Liver (tissue), 9 donors: ENCODE measurements around the gene PODXL2. TPM values are rescaled to one million over a fixed set of nuclear protein-coding genes. Genes with fewer than 3 reads are reported as not detected.
"Not testable (repeated sequence)": the region's sequence is repeated elsewhere in the genome, so short reads cannot be mapped to it uniquely, and the experiment has no call there.

Source experiments
- DNase-seq: peaks from one replicate; pipeline ENCODE4 v3.0.0-alpha.2; 2017; ENCODE audit warnings: low spot score
- H3K27ac ChIP-seq, 2 donors: one replicate each; pipeline ENCODE4 v1.7.0; 2013; ENCODE audit warnings: inconsistent platforms in 2 of 2, low read length in 2 of 2, control low read depth in 1 of 2, low read depth in 1 of 2, mild to moderate bottlenecking in 1 of 2
- H3K27me3 ChIP-seq, 4 donors: one replicate each; pipeline versions ENCODE4 v1.6.1 to v1.7.0; 2013; ENCODE audit warnings: low read length in 3 of 4, inconsistent platforms in 1 of 4, mild to moderate bottlenecking in 1 of 4, moderate library complexity in 1 of 4; ENCODE audit not compliant: control insufficient read depth in 4 of 4, insufficient read depth in 4 of 4
- H3K36me3 ChIP-seq, 4 donors: one replicate each; pipeline versions ENCODE4 v1.6.1 to v1.7.0; 2013; ENCODE audit warnings: low read length in 3 of 4, mild to moderate bottlenecking in 3 of 4, low read depth in 1 of 4, moderate library complexity in 1 of 4; ENCODE audit not compliant: control insufficient read depth in 4 of 4, insufficient read depth in 3 of 4
- H3K4me1 ChIP-seq, 4 donors: one replicate each; pipeline versions ENCODE4 v1.6.1 to v1.7.0; 2013; ENCODE audit warnings: low read length in 3 of 4, mild to moderate bottlenecking in 3 of 4, moderate library complexity in 1 of 4; ENCODE audit not compliant: control insufficient read depth in 4 of 4, insufficient read depth in 4 of 4
- H3K4me3 ChIP-seq, 3 donors: one replicate each; pipeline versions ENCODE4 v1.6.1 to v1.7.0; 2013; ENCODE audit warnings: low read length in 3 of 3, control low read depth in 1 of 3, low read depth in 1 of 3, mild to moderate bottlenecking in 1 of 3
- H3K9ac ChIP-seq, 2 donors: one replicate each; pipeline ENCODE4 v1.7.0; 2013; ENCODE audit warnings: low read length in 2 of 2, mild to moderate bottlenecking in 2 of 2, moderate library complexity in 2 of 2, control low read depth in 1 of 2, low read depth in 1 of 2
- H3K9me3 ChIP-seq, 4 donors: one replicate each; pipeline versions ENCODE4 v1.6.1 to v1.7.0; 2013; ENCODE audit warnings: low read length in 3 of 4; ENCODE audit not compliant: control insufficient read depth in 4 of 4
- EGR1 ChIP-seq, 2 donors: IDR thresholded peaks; 2 replicates each; pipeline ENCODE4 v1.6.1; 2016 to 2018; ENCODE audit warnings: antibody characterized with exemption in 2 of 2, low read depth in 2 of 2
- FOXA1 ChIP-seq: IDR thresholded peaks from 2 replicates; pipeline ENCODE4 v1.6.1; 2016; ENCODE audit warnings: antibody characterized with exemption
- FOXA2 ChIP-seq: IDR thresholded peaks from 2 replicates; pipeline ENCODE4 v1.6.1; 2016; ENCODE audit warnings: antibody characterized with exemption
- GABPA ChIP-seq, 2 donors: IDR thresholded peaks in 1 of 2; conservative IDR thresholded peaks in 1 of 2; 2 replicates each; pipeline ENCODE4 v1.6.1; 2016; ENCODE audit warnings: antibody characterized with exemption in 2 of 2, mild to moderate bottlenecking in 1 of 2, moderate library complexity in 1 of 2
- HNF4A ChIP-seq, 2 donors: conservative IDR thresholded peaks; 2 replicates each; pipeline ENCODE4 v1.6.1; 2016; ENCODE audit warnings: antibody characterized with exemption in 2 of 2, mild to moderate bottlenecking in 2 of 2
- HNF4G ChIP-seq: IDR thresholded peaks from 2 replicates; pipeline ENCODE4 v1.6.1; 2016; ENCODE audit warnings: antibody characterized with exemption
- JUND ChIP-seq, 2 donors: IDR thresholded peaks; 2 replicates each; pipeline ENCODE4 v1.6.1; 2016; ENCODE audit warnings: antibody characterized with exemption in 2 of 2
- NR2F2 ChIP-seq: IDR thresholded peaks from 2 replicates; pipeline ENCODE4 v1.6.1; 2016; ENCODE audit warnings: antibody characterized with exemption
- RAD21 ChIP-seq, 2 donors: IDR thresholded peaks; 2 replicates each; pipeline ENCODE4 v1.6.1; 2016; ENCODE audit warnings: antibody characterized with exemption in 2 of 2, mild to moderate bottlenecking in 2 of 2
- RXRA ChIP-seq, 2 donors: IDR thresholded peaks; 2 replicates each; pipeline ENCODE4 v1.6.1; 2017 to 2018; ENCODE audit warnings: antibody characterized with exemption in 2 of 2, mild to moderate bottlenecking in 1 of 2
- SP1 ChIP-seq: IDR thresholded peaks from 2 replicates; pipeline ENCODE4 v1.6.1; 2018; ENCODE audit warnings: antibody characterized with exemption, mild to moderate bottlenecking
- TAF1 ChIP-seq: conservative IDR thresholded peaks from 2 replicates; pipeline ENCODE4 v1.6.1; 2016; ENCODE audit warnings: antibody characterized with exemption, mild to moderate bottlenecking
- YY1 ChIP-seq: IDR thresholded peaks from 2 replicates; pipeline ENCODE4 v1.6.1; 2016; ENCODE audit warnings: antibody characterized with exemption, mild to moderate bottlenecking
- WGBS: extraction: QIAGEN DNeasy Blood & Tissue Kit; methylation state at CpG from one replicate; pipeline ENCODE4 v1.1.7; 2013; 5-methylcytosine and 5-hydroxymethylcytosine counted together
- polyA plus RNA-seq, 2 donors: library from polyadenylated mRNA; stranded (reverse) in 1 of 2; unstranded in 1 of 2; fragments of 200-250 nt in 1 of 2; fragments of >200 nt in 1 of 2; fragmentation: Nextera tagmentation in 1 of 2; extraction: Ambion mirVana in 1 of 2; gene quantifications; one replicate each; pipeline versions ENCODE4 v1.2.1 to v1.2.3, GENCODE V29; 2013 to 2015
- total RNA-seq, 2 donors: library from RNA; depleted of rRNA; stranded (reverse); fragments of >200 nt; gene quantifications; one replicate each; pipeline ENCODE4 v1.2.3, GENCODE V29; 2014
- TF ChIP-seq, protein P1 (sequence below): fragments of 150-350 bp; IDR thresholded peaks from 2 replicates; pipeline ENCODE4 v1.5.1; 2017; ENCODE audit warnings: improper control_type of control experiment, low read depth, low read length; ENCODE audit not compliant: missing input control
- TF ChIP-seq, protein P2 (sequence below): IDR thresholded peaks from 2 replicates; pipeline ENCODE4 v1.6.1; 2016; ENCODE audit warnings: antibody characterized with exemption, mild to moderate bottlenecking
- TF ChIP-seq, protein P3 (sequence below): IDR thresholded peaks from 2 replicates; pipeline ENCODE4 v1.6.1; 2016; ENCODE audit warnings: antibody characterized with exemption
- TF ChIP-seq, protein P4 (sequence below): IDR thresholded peaks from 2 replicates; pipeline ENCODE4 v1.6.1; 2016; ENCODE audit warnings: antibody characterized with exemption
- TF ChIP-seq, protein P5 (sequence below): IDR thresholded peaks from 2 replicates; pipeline ENCODE4 v1.6.1; 2016; ENCODE audit warnings: antibody characterized with exemption
- donor health status: healthy.
- donor health status: healthy.
- donor health status: healthy.
- donor health status: healthy.
- donor health status: healthy.

Gene PODXL2
- total and polyA plus RNA-seq, 4 donors: 0.47 to 1.4 (median 0.88) TPM

DNA sequence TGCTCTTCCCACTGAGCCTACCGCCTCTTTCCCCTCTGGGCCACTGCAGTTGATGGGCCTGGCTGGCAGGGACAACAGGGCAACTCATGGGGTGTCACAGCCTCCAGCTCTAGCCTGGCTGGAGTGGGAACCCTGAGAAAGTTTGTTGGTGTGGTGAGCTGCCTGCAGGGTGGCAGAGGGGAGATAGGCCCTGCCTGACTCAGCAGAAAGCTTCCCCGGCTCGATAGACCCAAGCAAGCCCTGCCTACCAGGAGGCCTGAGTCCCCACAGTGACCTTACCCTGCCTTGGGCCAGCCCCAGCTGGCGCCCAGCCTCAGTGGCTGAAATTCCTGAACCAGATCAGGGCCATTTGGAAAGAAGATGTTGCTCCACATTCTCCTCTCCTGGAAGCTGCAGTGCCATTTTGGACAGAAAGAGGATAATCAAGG is 73.2 kb downstream of the PODXL2 start:
- DNase-seq: peak; percentile 80
- 47% methylated on average over 4 of the region's 4 CpGs for WGBS

DNA sequence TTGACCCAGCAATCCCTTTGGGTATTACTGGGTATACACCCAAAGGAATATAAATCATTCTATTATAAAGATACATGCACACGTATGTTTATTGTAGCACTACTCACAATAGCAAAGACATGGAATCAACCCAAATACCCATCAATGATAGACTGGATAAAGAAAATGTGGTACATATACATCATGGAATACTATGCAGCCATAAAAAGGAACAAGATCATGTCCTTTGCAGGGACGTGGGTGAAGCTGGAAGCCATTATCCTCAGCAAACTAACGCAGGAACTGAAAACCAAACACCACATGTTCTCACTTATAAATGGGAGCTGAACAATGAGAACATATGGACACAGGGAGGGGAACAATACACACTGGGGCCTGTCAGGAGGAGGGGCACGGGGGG is 75.9 kb downstream of the PODXL2 start:
- peaks cover 3 to 30% (median 25%) of the 10 kb centered on the region in 4 donors for H3K4me1 ChIP-seq
- not testable (repeated sequence) for H3K9ac ChIP-seq, H3K4me3 ChIP-seq, H3K27ac ChIP-seq, H3K9me3 ChIP-seq, DNase-seq, H3K27me3 ChIP-seq
- peaks cover 0 to 17% (median 13%) of the 10 kb centered on the region in 4 donors for H3K36me3 ChIP-seq
- 95% methylated on average over 4 of the region's 4 CpGs for WGBS

More for the DNA sequence above, 73.2 kb downstream of the PODXL2 start:
- Histone ChIP-seq H3K9me3 (no peaks in the 10 kb centered on the region), H3K9ac (no peak overlapping the region), H3K36me3 (peaks cover 2 to 12% (median 8%) of the 10 kb centered on the region in 4 donors), H3K4me1 (peaks cover 11 to 52% (median 43%) of the 10 kb centered on the region in 4 donors), H3K27me3 (no peaks in the 10 kb centered on the region), H3K27ac (peak overlapping the region in 1 of 2 donors; percentile 38), H3K4me3 (no peak overlapping the region)
- TF ChIP-seq JUND (IDR thresholded peaks at IDR 0.05) (no peak), SP1 (peak; percentile 23), NR2F2 (no peak), FOXA1 (no peak), YY1 (peak; percentile 90), HNF4A (conservative IDR thresholded peaks at IDR 0.05) (peak; percentile 21 to 64), HNF4G (no peak), RAD21 (IDR thresholded peaks at IDR 0.05) (peak; percentile 51 to 53), TAF1 (no peak), FOXA2 (peak; percentile 18), RXRA (IDR thresholded peaks at IDR 0.05) (peak; percentile 80 to 89), EGR1 (IDR thresholded peaks at IDR 0.05; ENCODE audit: low read depth in 2 of 2) (no peak), GABPA (IDR thresholded peaks at IDR 0.05 in 1 of 2, conservative IDR thresholded peaks at IDR 0.05 in 1 of 2) (no peak)
- TF ChIP-seq, protein P1, sequence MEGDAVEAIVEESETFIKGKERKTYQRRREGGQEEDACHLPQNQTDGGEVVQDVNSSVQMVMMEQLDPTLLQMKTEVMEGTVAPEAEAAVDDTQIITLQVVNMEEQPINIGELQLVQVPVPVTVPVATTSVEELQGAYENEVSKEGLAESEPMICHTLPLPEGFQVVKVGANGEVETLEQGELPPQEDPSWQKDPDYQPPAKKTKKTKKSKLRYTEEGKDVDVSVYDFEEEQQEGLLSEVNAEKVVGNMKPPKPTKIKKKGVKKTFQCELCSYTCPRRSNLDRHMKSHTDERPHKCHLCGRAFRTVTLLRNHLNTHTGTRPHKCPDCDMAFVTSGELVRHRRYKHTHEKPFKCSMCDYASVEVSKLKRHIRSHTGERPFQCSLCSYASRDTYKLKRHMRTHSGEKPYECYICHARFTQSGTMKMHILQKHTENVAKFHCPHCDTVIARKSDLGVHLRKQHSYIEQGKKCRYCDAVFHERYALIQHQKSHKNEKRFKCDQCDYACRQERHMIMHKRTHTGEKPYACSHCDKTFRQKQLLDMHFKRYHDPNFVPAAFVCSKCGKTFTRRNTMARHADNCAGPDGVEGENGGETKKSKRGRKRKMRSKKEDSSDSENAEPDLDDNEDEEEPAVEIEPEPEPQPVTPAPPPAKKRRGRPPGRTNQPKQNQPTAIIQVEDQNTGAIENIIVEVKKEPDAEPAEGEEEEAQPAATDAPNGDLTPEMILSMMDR: no peak
- TF ChIP-seq, protein P2, sequence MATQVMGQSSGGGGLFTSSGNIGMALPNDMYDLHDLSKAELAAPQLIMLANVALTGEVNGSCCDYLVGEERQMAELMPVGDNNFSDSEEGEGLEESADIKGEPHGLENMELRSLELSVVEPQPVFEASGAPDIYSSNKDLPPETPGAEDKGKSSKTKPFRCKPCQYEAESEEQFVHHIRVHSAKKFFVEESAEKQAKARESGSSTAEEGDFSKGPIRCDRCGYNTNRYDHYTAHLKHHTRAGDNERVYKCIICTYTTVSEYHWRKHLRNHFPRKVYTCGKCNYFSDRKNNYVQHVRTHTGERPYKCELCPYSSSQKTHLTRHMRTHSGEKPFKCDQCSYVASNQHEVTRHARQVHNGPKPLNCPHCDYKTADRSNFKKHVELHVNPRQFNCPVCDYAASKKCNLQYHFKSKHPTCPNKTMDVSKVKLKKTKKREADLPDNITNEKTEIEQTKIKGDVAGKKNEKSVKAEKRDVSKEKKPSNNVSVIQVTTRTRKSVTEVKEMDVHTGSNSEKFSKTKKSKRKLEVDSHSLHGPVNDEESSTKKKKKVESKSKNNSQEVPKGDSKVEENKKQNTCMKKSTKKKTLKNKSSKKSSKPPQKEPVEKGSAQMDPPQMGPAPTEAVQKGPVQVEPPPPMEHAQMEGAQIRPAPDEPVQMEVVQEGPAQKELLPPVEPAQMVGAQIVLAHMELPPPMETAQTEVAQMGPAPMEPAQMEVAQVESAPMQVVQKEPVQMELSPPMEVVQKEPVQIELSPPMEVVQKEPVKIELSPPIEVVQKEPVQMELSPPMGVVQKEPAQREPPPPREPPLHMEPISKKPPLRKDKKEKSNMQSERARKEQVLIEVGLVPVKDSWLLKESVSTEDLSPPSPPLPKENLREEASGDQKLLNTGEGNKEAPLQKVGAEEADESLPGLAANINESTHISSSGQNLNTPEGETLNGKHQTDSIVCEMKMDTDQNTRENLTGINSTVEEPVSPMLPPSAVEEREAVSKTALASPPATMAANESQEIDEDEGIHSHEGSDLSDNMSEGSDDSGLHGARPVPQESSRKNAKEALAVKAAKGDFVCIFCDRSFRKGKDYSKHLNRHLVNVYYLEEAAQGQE: no peak
- TF ChIP-seq, protein P3, sequence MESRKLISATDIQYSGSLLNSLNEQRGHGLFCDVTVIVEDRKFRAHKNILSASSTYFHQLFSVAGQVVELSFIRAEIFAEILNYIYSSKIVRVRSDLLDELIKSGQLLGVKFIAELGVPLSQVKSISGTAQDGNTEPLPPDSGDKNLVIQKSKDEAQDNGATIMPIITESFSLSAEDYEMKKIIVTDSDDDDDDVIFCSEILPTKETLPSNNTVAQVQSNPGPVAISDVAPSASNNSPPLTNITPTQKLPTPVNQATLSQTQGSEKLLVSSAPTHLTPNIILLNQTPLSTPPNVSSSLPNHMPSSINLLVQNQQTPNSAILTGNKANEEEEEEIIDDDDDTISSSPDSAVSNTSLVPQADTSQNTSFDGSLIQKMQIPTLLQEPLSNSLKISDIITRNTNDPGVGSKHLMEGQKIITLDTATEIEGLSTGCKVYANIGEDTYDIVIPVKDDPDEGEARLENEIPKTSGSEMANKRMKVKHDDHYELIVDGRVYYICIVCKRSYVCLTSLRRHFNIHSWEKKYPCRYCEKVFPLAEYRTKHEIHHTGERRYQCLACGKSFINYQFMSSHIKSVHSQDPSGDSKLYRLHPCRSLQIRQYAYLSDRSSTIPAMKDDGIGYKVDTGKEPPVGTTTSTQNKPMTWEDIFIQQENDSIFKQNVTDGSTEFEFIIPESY: no peak
- TF ChIP-seq, protein P4, sequence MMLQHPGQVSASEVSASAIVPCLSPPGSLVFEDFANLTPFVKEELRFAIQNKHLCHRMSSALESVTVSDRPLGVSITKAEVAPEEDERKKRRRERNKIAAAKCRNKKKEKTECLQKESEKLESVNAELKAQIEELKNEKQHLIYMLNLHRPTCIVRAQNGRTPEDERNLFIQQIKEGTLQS: no peak
- TF ChIP-seq, protein P5, sequence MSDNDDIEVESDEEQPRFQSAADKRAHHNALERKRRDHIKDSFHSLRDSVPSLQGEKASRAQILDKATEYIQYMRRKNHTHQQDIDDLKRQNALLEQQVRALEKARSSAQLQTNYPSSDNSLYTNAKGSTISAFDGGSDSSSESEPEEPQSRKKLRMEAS: peak; percentile 56
